Endothelial cell of umbilical vein (primary cell): Measurements from ENCODE around the gene NR2C2.

Experiments used
- POLR2A ChIP-seq: IDR thresholded peaks from 2 replicates; pipeline ENCODE4 v1.6.1; 2012; ENCODE audit warnings: low read depth, mild to moderate bottlenecking, control low read depth, low read length
- TF ChIP-seq, protein P1 (sequence below), 2 donors: IDR thresholded peaks; 1 replicate in 1 of 2; 2 replicates in 1 of 2; pipeline ENCODE4 v1.5.1; 2011; ENCODE audit warnings: low read length in 2 of 2, mild to moderate bottlenecking in 2 of 2, moderate library complexity in 2 of 2, control low read depth in 1 of 2, inconsistent platforms in 1 of 2, low read depth in 1 of 2; ENCODE audit not compliant: insufficient read depth in 1 of 2; ENCODE audit errors: extremely low read depth in 1 of 2

DNA sequence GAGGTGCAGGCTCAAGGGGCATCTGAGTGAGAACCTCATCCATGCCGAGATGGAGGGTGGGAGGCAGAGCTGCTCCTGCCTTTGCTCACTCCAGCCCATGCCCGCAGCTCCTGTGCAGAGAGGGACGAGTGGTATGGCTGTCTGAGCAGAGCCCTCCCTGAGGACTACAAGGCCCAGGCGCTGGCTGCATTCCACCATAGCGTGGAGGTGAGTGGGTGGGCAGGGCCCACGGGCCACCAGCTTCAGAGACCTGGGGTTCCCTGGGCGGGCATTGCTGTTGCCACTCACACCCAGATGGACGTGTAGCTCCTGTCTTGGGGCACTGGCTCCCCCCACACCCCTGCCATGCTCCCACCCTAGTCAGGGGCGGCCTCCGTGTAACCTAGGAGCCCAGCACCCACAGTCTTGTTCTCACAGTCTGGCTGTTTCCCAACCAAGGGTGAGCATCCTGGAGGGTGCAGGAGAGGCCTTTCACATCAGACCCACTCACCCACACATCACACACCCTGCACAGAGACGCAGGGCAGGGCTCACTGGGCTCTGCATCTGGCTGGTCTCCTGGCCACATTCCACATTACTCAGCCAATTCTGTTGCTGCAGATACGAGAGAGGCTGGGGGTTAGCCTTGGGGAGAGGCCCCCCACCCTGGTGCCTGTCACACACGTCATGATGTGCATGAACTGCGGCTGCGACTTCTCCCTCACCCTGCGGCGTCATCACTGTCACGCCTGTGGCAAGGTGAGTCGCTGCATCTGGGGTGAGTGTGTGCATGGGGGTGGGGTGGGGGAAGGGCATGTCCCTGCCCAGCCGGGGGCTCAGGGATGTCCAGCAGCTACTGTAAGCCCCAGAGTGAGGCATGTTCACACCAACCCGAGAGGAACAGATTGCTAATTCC lies 25.3 kb upstream of the NR2C2 start:
- TF ChIP-seq, protein P1, sequence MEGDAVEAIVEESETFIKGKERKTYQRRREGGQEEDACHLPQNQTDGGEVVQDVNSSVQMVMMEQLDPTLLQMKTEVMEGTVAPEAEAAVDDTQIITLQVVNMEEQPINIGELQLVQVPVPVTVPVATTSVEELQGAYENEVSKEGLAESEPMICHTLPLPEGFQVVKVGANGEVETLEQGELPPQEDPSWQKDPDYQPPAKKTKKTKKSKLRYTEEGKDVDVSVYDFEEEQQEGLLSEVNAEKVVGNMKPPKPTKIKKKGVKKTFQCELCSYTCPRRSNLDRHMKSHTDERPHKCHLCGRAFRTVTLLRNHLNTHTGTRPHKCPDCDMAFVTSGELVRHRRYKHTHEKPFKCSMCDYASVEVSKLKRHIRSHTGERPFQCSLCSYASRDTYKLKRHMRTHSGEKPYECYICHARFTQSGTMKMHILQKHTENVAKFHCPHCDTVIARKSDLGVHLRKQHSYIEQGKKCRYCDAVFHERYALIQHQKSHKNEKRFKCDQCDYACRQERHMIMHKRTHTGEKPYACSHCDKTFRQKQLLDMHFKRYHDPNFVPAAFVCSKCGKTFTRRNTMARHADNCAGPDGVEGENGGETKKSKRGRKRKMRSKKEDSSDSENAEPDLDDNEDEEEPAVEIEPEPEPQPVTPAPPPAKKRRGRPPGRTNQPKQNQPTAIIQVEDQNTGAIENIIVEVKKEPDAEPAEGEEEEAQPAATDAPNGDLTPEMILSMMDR (IDR thresholded peaks at IDR 0.05; ENCODE audit: extremely low read depth in 1 of 2, insufficient read depth in 1 of 2, low read depth in 1 of 2, low read length in 2 of 2): no peak
- TF ChIP-seq POLR2A: no peak
